HG02981 (cell line): ENCODE results near the gene NDFIP2.
A peak's percentile ranks its signal among the peaks of the same experiment; 100 is the strongest.
"Not testable (repeated sequence)": the region's sequence is repeated elsewhere in the genome, so short reads cannot be mapped to it uniquely, and the experiment has no call there.

Experiments
- ATAC-seq: cut with Tn5 transposase; IDR thresholded peaks from one replicate; pipeline ENCODE4 v1.9.1; 2021; ENCODE audit warnings: mild to moderate bottlenecking, moderate library complexity; ENCODE audit not compliant: unreplicated experiment

NDFIP2 gene

GRCh38 chr13:79530270-79530669 lies 49.3 kb downstream of the NDFIP2 start:
- no peak for ATAC-seq

GRCh38 chr13:79531542-79532254 lies 50.7 kb downstream of the NDFIP2 start:
- ATAC-seq: no peak

- ATAC-seq: no peak
Observed at GRCh38 chr13:79532576-79532975, 51.6 kb downstream of the NDFIP2 start.

GRCh38 chr13:79533781-79534400 lies 52.9 kb downstream of the NDFIP2 start:
- ATAC-seq: no peak

GRCh38 chr13:79534596-79534995 lies 53.6 kb downstream of the NDFIP2 start:
- ATAC-seq: no peak

- no peak for ATAC-seq
Observed at GRCh38 chr13:79538757-79539156, 57.8 kb downstream of the NDFIP2 start.

GRCh38 chr13:79540504-79540903 lies 59.5 kb downstream of the NDFIP2 start:
- no peak for ATAC-seq

- peak; percentile 69 for ATAC-seq
Observed at GRCh38 chr13:79541426-79542049, 60.6 kb downstream of the NDFIP2 start.

- ATAC-seq: no peak
Observed at GRCh38 chr13:79543883-79544282, 62.9 kb downstream of the NDFIP2 start.

- ATAC-seq: no peak
Observed at GRCh38 chr13:79547211-79548195, 66.5 kb downstream of the NDFIP2 start.

- ATAC-seq: no peak
Observed at GRCh38 chr13:79548902-79549301, 67.9 kb downstream of the NDFIP2 start.

- no peak for ATAC-seq
Observed at GRCh38 chr13:79549355-79550106, 68.6 kb downstream of the NDFIP2 start.

GRCh38 chr13:79557666-79558065 lies 76.7 kb downstream of the NDFIP2 start:
- ATAC-seq: no peak

- ATAC-seq: no peak
Observed at GRCh38 chr13:79560954-79561353, 80.0 kb downstream of the NDFIP2 start.

- no peak for ATAC-seq
Observed at GRCh38 chr13:79562557-79562956, 81.6 kb downstream of the NDFIP2 start.

- no peak for ATAC-seq
Observed at GRCh38 chr13:79566118-79566517, 85.2 kb downstream of the NDFIP2 start.

- no peak for ATAC-seq
Observed at GRCh38 chr13:79571147-79571546, 90.2 kb downstream of the NDFIP2 start.

GRCh38 chr13:79573892-79574291 lies 92.9 kb downstream of the NDFIP2 start:
- ATAC-seq: not testable (repeated sequence)

- ATAC-seq: no peak
Observed at GRCh38 chr13:79581870-79582315, 100.9 kb downstream of the NDFIP2 start.

- ATAC-seq: no peak
Observed at GRCh38 chr13:79582896-79583295, 101.9 kb downstream of the NDFIP2 start.
